HG02623 (cell line): ENCODE data around the gene EFCAB6.
"Not testable (repeated sequence)": the region's sequence is repeated elsewhere in the genome, so short reads cannot be mapped to it uniquely, and the experiment has no call there.

ENCODE experiments used
- ATAC-seq: cut with Tn5 transposase; IDR thresholded peaks from one replicate; pipeline ENCODE4 v1.9.1; 2021; ENCODE audit warnings: moderate library complexity; ENCODE audit not compliant: unreplicated experiment

EFCAB6 gene

DNA sequence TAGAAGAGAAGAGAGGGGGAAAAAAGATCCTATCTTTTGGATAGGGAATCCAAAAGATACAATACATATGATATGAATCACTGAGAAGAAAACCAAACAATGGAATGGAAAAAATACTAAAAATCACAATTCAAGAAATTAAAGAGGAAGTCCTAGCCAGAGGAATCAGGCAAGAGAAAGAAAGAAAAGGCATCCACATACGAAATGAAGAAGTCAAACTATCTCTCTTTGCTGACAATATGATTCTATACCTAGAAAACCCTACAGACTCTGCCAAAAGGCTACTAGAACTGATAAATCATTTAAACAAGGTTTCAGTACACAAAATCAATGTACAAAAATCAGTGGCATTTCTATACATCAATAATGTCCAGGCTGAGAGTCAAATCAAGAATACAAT is 91.4 kb downstream of the EFCAB6 start:
- ATAC-seq: no peak

DNA sequence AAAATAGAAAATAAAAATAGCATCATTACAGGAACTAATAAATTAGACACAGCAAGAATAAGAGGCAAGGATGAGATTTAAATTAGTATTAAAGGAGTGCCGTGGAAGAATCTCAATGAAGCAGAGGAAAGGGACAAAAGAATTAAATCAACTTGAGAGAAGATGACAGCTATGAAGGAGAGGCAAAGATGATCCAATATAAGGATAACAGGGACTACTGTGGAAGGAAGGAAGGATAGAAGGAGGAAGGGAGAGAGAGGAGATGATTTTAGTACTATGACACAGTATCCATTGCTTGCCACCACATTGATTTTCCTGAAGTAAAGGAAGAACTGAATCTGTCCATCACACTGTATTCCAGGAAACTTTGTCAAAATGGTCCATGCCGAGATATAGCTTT is 98.0 kb downstream of the EFCAB6 start:
- no peak for ATAC-seq

DNA sequence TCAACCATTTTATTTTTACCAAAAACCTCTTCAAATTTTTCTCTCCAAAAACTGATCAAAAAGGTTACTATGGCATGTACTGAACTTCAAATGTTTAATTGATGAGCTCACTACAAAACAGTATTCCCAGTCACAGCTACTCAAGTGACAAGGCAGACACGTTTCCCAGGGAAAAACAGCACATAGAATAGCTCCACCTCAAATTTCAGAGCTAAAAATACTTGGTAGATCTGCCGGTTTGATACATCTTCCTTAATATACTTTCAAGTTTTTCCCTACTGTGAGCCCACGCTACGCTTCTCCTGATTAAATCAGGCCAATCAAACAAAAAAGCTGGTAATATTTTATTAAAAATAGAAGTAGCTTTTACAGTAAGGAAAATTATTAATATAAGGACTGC is 100.4 kb downstream of the EFCAB6 start:
- no peak for ATAC-seq

DNA sequence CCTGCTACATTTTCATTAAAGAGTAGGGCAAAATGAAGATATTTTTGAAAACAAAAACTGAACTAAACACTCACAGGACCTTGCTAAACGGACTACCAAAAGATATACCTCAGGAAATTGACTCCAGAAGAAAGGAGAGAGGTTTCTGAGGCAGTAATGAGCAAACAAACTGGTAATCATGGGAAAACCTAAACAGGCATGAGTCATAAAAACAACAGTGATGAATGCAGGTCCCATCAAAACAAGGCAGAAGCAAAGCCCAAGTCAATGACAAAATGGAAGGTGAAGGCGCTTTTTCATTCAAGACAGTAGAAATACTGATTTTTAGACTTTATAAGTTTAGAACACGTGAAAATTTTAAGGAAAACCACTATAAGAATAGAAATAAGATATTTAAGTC is 104.5 kb downstream of the EFCAB6 start:
- ATAC-seq: no peak

DNA sequence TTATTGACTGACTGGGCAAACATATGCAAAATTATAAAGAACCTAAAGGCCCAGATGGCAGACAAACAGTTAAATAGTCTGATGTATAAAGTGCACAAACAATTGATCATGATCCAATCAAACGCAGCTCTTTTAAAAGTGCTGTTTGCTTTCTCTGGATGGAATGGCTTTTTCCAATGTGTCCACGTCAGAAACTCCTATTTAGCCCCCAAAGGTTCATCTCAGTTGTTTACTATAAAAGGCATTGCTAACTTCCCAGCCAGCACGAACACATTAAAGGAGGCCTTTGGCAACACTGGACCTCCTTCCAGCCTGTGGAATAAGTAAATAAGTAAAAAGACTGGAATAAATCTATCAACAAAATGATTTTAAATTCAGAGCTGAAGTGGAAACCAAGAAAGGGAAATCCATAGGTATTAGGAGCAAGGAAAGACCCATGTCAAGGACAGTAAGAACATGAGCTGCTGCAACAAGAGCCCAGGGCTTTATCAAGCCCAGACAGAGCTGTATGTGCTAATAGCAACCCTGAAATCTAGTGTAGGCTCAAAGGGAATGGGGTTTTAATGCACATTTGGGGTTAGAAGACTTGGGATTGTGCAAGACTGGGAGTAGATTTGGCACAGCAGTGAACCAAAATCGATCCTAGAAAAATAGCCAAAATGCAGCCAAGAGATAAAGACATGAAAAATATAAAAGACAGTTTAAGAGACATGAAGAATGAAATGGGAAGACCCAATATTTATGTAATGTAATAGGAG is 105.4 kb downstream of the EFCAB6 start:
- no peak for ATAC-seq

DNA sequence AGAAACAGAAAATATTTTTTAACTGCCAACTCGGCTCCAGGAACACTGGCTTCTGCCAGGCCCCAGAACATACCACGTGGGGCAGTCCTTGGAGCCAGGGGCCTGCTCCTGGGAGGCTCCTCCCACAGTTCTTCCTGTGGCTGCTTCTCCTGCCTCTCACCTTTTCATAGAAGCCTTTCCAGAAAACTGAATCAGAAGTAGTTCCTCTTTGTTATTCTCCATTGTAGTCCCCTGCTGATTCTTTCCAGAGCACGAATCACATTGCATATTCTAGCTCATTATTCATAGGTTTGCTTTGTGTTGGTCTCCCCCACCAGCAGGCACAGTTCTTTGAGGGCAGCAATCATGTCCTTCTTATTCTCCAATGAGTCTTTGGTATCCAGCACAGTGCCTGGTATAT is 106.0 kb downstream of the EFCAB6 start:
- ATAC-seq: no peak

DNA sequence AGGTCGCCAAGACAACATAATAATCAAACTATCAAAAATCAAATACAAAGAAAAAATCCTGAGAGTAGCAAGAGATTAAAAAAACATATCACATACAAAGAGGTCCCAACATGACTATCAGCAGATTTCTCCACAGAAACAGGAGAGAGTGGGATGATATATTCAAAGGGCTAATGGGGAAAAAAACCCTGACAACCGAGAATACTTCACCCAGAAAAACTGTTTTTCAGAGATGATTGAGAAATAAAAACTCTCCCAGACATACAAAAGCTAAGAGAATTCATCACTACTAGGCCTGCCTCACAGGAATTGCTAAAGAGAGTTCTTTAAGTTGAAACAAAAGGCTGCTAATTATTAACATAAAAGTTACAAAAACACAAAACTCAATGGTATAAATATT is 108.1 kb downstream of the EFCAB6 start:
- ATAC-seq: no peak

DNA sequence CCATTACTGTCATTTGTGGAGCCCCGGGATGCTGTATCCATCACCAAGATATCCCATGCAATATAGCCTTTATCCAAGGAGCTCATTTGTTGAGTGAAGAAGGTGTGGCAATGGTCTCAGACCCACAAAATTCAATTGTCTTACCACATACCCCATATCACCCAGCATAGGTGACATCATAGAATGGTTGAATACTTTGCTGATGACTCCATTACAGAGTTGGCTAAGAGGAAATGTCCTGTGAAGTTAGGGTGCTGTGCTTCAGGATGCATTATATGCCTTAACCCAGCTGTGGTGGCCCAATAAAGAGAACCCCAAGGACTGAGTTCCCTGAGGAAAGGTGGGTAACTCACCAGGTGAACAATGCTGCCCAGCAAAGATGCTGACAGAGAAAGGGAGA is 113.7 kb downstream of the EFCAB6 start:
- ATAC-seq: no peak

DNA sequence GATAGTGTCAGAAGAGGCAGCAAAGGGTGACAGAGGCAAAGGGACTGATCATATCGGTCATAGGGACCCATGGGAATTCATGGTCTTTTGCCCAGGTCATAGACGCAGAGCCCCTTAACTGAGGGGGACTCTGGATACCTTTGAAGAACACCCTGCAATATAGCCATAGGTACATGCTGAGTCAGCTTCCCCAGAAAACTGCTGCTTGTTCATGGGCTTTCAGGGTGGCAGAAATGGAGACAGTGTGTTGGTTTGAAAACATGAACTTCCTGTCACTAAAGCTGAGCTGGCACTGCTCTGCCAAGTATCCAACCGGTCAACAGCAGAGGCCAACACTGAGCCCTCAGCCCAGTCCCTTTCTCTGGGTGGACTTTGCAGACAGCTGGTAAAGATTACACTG is 114.2 kb downstream of the EFCAB6 start:
- no peak for ATAC-seq

DNA sequence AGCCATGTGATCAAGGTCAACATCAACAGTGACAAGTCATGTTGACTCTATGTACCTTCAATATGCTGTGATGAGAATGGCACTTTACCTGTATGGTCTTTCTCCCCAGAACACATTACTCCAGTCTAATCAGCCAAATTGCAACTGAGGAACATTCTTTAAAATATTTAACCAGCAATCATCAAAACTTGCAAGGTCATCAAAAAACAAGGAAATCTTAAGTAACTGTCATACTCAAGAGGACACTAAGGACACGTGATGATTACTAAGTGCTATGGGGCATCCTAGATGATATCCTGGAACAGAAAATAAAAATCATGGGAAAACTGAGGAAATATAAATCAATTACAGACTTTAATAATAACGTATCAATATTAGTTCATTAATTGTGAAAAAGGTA is 118.9 kb downstream of the EFCAB6 start:
- no peak for ATAC-seq

DNA sequence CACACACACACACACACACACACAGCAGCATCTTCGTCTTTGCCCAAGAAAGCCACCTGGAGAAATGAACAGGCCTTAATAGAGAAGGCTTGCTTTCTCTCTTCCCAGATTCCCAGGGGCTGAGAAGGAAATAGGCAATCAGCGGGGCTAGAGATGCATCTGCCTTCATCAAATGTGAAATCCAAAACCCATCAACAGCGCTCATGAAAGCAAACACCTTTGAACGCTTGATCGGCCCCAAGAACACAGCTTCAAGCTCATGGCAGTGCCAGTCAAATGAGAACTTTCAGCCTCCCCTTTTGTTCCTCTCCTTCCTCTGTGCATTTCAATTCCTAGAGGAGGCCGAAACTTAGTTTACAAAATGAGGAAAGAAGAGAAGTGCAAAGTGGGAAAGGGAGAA is 122.7 kb downstream of the EFCAB6 start:
- no peak for ATAC-seq

DNA sequence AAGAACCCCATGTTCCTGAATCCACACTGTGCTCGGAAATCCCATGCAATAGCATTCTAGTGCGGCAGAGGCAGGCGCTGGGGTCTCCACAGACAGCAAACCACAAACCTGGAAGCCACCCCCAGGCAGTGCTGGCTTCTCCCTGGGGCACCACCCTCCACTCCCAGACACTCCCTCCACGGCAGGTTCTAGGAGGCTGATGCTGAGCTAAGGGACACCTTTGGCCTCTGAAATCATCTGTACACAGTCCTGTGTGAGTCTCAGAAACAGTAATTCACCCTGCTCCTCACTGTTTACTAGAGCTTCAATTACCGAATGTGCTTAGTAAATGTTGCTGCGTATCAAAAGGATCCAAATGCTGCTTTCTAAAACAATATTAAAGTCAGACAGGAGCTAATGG is 129.3 kb downstream of the EFCAB6 start:
- no peak for ATAC-seq

DNA sequence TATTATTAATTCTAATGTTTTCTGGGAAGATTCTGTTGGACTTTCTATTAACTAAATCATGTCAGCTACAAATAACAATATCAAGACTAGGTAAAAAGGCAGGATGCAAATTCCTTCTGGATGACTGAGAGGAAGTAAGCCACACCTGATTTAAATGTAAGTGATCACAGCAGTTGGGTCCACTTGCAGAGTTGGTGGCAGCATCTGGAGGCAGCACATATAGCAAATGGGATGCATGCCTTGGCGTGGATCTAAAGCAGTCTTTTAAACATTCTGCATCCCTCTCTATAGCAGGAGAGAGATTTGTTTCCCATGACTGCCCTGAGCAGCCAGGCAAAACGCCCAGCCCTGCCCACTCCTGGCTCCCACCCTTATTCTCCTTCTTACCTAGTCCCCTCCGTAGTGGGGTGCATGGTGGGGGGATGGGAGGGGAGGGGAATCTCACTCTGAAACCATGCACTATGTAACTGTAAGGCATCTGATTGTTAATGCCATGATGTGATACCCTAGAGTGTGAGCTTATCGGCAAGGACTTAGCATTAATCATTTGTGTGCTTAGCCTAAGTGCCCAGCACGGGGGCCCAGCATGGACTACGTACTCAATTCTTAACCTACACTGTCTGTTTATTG is 130.3 kb downstream of the EFCAB6 start:
- no peak for ATAC-seq

DNA sequence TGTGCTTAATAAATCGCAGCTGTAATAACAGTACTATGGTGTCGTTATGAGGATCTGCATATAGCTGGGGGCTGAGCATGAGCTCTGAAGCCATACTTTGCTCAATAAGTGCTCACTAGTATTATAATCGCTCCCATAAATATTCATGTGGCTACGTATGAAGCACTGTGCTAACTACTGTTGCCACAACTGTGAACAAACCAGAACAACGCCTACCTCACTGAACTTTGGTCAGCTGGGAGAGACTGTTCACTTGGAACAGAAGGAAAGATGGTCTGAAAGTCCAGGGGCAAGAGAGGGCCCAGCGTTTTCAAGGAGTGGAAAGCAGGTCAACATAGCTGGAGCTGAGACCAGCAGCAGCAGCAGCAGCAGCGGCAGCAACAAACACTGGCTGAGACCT is 141.6 kb downstream of the EFCAB6 start:
- no peak for ATAC-seq

DNA sequence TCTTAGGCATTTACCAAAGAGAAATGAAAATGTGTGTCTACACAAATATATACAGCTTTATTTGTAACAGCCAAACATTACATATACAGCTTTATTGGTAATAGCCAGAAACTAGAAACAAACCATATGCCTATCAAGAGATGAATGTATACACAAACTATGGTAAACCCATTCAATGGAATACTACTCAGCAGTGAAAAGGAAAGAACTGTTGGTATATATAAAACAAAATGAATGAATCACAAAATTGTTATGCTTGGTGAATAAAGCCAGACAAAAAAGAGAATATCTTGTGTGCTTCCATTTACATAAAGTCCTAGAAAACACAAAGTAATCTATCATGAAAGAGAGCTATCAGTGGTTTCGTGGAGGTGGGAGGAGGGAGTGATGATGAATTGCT is 142.9 kb downstream of the EFCAB6 start:
- no peak for ATAC-seq

DNA sequence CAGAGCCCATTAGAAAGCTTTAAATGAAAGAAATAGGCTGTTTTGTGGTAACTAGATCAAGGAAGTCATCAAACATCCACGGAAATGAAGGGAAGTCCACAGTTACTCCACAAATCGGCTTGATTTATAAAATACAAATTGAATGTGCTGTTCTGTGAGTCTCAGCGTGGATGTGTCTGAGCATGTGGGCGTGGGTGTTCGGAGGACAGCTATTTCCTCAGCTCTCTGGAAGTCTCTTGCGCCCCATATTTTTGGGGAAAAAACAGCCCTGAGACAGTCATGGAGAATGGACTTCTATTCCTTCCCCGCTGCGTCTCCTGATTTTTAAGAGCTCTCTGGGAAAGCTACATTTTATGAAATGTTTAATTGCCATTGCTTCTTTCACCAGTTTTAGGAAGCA is 144.4 kb downstream of the EFCAB6 start:
- ATAC-seq: no peak

DNA sequence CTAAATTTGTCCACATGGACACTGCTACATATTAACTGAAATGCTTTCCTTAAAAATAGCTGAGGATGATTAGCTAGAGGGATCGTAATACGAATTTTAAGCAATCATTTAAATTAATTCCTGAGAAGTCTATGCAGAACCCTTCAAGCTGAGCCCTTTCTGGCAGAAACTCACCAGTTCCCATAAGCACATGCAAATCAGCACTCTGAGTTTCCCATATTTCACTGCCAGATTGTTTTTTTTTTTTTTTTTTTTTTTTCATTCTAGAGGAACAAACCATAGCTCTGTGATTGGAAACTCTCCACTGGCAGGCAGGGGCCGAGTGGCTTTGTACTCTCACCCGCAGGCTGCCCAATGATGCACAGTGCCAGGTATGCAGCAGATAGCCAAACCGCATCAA is 145.6 kb downstream of the EFCAB6 start:
- no peak for ATAC-seq

DNA sequence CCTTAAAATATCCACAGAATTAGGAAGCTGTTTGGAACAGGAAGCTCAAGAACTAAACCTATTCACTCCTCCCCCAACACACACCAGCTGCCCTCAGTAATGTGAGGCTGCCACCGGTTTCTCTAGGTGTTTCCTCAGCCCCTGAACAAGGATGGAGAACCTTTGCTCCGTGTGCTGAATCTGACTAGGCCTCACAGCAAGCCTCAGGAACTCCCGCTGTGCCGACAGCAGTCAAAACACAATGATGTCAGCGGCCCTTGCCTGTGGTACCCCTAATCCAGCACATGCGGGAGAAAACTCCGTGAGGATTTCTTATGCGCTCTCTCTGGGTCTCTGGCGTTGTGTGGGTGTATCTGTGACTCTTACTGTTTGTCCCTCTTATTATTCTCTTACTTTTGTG is 153.3 kb downstream of the EFCAB6 start:
- no peak for ATAC-seq

DNA sequence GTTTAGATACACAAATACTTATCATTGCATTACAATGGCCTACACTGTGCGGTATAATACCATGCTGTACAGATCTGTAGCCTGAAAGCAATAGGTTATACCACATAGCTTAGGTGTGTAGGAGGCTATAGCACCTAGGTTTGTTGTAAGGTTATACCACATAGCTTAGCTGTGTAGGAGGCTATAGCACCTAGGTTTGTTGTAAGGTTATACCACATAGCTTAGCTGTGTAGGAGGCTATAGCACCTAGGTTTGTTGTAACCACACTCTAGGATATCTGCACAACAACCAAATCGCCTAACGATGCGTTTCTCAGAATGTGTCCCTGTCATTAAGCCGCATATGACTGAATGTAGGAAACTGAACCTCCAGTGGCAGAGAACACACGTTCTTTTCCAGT is 155.5 kb downstream of the EFCAB6 start:
- not testable (repeated sequence) for ATAC-seq

DNA sequence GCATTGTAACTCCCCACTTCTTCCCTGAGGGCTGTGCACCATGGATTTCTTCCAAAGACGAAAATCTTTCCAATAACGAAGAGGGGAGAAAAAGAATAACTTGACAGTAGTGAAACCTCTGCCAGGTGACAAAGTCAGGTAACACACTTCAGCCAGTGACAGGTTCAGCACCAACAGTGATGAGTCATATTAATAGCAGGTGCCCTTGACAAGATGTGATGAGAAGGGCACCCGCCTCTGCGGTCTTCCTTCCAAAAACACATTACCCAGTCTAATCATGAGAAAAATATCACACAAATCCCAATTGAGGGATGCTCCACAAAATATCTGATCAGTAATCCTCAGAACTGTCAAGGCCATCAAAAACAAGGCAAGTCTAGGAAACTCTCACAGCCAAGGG is 157.8 kb downstream of the EFCAB6 start:
- ATAC-seq: no peak

DNA sequence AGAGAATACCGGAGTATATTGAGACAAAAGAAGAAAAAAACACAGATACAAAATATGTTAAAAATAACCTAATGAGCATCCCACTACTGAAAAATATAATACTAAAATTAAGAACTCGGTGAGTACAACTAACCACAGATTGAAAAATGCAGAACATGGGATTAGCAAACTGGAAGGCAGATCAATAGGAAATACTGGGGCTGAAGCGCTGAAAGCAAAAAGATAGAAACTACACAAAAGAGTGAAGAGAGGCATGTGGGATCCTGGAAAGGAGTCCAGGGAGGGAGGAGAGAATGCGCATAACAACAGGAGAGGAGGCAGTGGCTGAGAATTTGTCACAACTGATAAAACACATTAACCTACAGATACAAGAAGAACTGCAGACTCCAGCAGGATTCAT is 159.3 kb downstream of the EFCAB6 start:
- ATAC-seq: no peak

DNA sequence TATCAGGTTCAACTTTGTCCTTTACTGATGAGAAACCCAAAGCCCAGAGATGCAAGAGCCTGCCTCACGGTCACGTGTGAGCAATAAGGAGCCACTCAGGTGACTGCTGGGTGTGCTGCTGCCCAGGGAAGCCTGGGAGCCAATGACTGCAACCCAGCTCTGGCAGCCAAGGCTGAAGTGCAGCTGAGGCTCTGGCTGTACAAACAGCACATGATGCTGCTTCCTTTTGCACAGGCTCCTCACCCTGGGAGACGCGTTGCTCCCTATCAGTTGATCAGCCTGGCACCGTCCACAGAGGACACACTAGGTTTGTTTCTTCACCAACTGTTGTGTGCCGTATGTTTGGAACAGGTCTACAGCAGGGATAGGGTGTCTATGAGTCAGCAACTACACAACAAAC is 168.7 kb downstream of the EFCAB6 start:
- ATAC-seq: no peak
